GM13976 (cell line): ENCODE measurements around the gene ZNF709.
"Not testable (repeated sequence)": the region's sequence is repeated elsewhere in the genome, so short reads cannot be mapped to it uniquely, and the experiment has no call there.

Experiments used
- DNase-seq: peaks from one replicate; pipeline ENCODE4 v3.0.0; 2012; ENCODE audit warnings: low spot score
- CTCF ChIP-seq: IDR thresholded peaks from 2 replicates; pipeline ENCODE4 v1.5.1; 2012; ENCODE audit warnings: borderline replicate concordance, mild to moderate bottlenecking; ENCODE audit not compliant: insufficient read depth; ENCODE audit errors: extremely low read depth, missing control alignments, control extremely low read depth
- in situ Hi-C: fragments of 300-500 bp; cut with MboI; formaldehyde crosslinking; loops from one replicate; pipeline ENCODE4 v1.12.0; 2022; ENCODE audit warnings: low sequenced_read_pairs, mixed read lengths, inconsistent platforms; ENCODE audit not compliant: unreplicated experiment

ZNF709 gene

DNA sequence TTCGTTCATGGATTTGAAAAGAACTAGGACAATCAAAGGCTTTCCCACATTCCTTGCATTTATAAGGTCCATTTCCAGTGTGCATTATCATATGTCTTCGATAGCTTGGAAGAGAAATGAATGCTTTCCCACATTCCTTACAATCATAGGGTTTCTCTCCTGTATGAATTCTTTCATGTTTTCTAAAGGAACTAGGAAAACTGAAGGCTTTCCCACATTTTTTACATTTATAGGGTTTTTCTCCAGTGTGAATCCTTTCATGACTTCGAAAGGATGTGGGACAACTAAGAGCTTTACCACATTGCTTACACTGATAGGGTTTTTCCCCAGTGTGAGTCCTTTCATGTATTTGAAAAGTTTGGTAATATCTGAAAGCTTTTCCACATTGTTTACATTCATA is 19.8 kb downstream of the ZNF709 start:
- no peak for TF ChIP-seq CTCF
- DNase-seq: no peak
- in situ Hi-C loops: no loop called here

DNA sequence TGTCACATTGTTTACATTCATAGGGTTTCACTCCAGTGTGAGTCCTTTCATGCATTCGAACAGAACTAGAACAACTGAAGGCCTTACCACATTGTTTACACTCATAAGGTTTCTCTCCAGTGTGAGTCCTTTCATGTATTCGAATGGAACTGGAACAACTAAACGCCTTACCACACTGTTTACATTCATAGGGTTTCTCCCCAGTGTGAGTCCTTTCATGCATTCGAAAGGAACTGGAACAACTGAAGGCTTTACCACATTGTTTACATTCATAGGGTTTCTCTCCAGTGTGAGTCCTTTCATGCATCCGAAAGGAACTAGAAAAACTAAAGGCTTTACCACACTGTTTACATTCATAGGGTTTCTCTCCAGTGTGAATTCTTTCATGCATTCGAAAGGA is 20.5 kb downstream of the ZNF709 start:
- in situ Hi-C loops, DNase-seq: not testable (repeated sequence)

- no peak for DNase-seq
- in situ Hi-C loops: no loop called here
- TF ChIP-seq CTCF: no peak
These were observed 31.1 kb downstream of the ZNF709 start for GRCh38 chr19:12453495-12453894.

DNA sequence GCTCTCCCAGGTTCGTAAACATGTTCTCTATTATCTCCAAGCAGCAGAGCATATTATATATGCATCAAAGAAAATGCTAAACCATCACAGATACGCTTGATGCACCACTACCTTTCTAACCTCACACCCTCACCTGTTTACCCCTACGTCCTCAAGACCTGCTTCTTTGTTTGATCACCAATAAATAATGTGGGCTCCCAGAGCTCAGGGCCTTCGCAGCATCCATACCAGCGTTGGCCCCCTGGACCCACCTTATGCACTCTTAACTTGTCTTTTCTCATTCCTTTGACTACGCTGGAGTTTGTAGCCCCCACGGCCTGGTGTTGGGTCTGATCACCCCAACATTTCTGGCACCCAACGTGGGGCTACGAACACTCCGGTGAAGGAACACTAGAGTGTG is 33.8 kb downstream of the ZNF709 start:
- in situ Hi-C loops: no loop called here
- no peak for DNase-seq
- no peak for TF ChIP-seq CTCF

DNA sequence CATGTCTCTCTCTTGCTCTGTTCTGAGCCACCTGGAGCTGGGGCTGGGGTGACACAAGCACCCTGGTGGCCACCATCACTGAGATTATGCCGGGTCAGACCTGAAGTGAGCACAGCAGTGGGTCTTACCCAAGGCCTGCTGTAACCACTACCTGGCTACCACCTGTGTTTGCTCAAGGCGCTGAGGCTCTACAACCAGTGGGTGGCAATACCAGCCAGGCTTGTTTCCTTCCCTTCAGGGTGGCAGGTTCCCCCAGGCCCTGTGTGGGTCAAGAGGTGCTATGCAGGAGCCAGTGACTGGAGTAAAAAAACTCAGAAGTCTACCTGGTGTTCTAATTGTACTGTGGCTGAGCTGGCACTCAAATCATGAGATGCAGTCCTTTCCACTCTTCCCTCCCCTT is 35.8 kb downstream of the ZNF709 start:
- TF ChIP-seq CTCF: no peak
- no peak for DNase-seq
- in situ Hi-C loops: no loop called here

DNA sequence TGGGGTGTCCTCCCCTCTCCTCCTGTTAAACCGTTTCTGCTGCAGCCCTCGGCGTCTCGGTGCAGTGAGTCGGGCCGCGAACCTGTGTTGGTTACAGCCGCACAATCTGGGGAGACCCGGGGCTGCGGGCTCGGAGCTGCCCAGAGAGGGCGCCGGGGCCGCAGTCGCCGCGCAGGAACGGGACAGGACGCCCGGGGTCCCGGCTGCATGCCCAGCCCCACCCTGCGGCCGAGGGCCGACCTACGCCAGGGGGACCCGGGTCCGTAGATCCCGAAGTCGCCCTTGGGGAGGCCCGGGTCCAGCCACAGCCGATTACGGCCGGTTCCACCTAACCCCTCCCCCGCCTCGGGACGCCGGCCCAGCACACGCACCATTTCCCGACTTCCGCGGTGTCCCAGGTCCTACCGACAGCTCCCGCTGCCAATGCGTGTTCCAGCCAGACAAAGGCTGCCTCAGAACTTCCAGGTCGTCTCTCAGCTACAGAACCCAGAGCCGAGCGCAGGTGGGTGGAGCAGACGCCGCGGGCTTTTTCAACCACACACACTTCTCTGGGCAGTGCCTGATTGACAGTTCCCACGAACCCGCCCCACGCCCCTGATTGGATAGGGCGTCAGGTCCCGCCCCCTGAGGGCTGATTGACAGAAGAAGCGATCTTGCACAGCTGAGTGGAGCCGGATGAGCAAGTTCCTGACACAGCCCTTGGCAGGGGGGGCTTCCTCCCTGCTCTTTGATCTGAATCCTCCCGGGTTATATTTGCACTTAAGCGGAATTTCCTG is 43.9 kb downstream of the ZNF709 start, which contains the start of gene ZNF443:
ZNF443 (minus strand) TSS at position 481 of the 776 bp plus-strand sequence; CDS start at position 374, 107 bp downstream.
- in situ Hi-C loops: no loop called here
- no peak for TF ChIP-seq CTCF
- peak; percentile 88 for DNase-seq

DNA sequence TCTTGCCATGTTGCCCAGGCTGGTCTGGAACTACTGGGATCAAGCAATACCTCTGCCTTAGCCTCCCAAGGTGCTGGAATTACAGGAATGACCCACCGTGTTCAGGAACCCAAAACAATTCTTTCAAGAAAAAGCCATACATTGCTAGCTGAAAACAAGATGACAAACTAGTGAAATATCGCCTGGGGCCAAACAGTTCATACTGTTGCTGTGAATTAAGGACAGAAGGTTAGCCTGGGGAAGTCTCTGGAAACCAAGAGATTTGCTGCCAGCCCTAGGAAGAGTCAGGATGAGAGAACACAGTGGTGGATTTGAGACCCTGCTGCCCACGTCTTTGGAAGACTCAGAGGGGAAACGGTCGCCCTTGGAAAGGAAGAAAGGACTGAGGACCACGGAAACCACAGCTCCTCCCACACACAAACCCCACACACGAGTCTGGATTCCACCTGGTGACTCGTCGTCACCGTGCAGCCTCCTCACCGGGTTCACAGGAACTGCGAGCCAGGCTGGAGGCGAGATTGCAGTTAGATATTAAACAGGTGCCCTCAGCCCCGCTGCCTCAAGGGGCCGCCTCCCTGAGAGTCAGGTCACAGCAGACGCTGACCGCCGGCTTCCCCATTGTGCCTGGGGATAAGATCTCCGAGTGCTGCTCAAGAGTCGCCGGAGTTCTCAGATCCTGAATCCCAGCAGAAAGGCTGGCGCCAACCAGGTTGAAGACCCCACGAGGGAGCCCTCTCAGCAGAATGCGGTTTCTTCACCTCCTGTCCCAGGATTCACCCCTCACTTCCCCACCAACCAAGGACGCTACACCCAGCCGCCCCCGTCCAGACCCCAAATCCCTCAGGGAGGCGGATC is 44.7 kb downstream of the ZNF709 start:
- DNase-seq, in situ Hi-C loops: not testable (repeated sequence)

DNA sequence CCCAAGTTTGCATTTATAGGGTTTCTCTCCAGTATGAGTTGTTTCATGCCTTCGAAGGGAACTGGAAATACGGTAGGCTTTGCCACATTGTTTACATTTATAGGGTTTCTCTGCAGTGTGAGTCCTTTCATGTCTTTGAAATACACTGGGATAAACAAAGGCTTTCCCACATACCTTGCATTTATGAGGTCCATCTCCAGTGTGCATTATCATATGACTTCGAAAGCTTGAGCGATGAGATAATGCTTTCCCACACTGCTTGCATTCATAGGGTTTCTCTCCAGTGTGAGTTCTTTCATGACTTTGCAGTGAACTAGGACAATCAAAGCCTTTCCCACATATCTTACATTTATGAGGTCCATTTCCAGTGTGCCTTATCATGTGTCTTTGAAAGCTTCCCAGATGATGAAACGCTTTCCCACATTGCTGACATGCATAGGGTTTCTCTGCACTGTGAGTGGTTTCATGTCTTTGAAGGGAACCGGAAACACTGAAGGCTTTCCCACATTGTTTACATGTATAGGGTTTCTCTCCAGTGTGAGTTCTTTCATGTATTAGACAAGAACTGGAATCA is 53.8 kb downstream of the ZNF709 start:
- in situ Hi-C loops: not testable (repeated sequence)

More for the DNA sequence above, 53.8 kb downstream of the ZNF709 start:
- DNase-seq: not testable (repeated sequence)
